Fibroblast of lung (primary cell): ENCODE measurements around the gene PRR5L.

Experiments
- CTCF ChIP-seq, 2 donors: IDR thresholded peaks in 1 of 2; conservative IDR thresholded peaks in 1 of 2; 1 replicate in 1 of 2; 2 replicates in 1 of 2; pipeline ENCODE4 v1.5.1; 2011 to 2012; ENCODE audit warnings: low read length in 2 of 2, control low read depth in 1 of 2, inconsistent platforms in 1 of 2, low read depth in 1 of 2, mild to moderate bottlenecking in 1 of 2
- EZH2 ChIP-seq: IDR thresholded peaks from 2 replicates; pipeline ENCODE4 v1.5.1; 2012; ENCODE audit warnings: low read length, control low read depth, mild to moderate bottlenecking; ENCODE audit errors: missing control alignments

- TF ChIP-seq EZH2 = no peak
- peak; percentile 66 to 79 for TF ChIP-seq CTCF (conservative IDR thresholded peaks at IDR 0.05 in 1 of 2, IDR thresholded peaks at IDR 0.05 in 1 of 2; ENCODE audit: low read depth in 1 of 2, low read length in 2 of 2)
Measured at GRCh38 chr11:36478700-36479329, 182.7 kb downstream of the PRR5L start.
